Natural killer cell (primary cell): ENCODE data around the gene MLXIP. TPM values are rescaled to one million over a fixed set of nuclear protein-coding genes. Genes with fewer than 3 reads are reported as not detected.

Experiments used
- ATAC-seq, 3 donors: fragments of 150-1000 bp in 2 of 3; fragments of 200-7000 bp in 1 of 3; cut with Tn5 transposase; 1 replicate in 1 of 3; 2 replicates in 2 of 3; pipeline ENCODE4 v1.10.0; 2021; ENCODE audit warnings: mild to moderate bottlenecking in 2 of 3, moderate library complexity in 2 of 3
- DNase-seq, 2 donors: peaks; one replicate each; pipeline versions ENCODE4 v3.0.0 to v3.0.0-alpha.2; 2013 to 2021; ENCODE audit warnings: mixed read lengths in 1 of 2
- H3K27ac ChIP-seq: one replicate; pipeline ENCODE4 v1.5.1; 2013; ENCODE audit warnings: mild to moderate bottlenecking, low read length
- H3K27me3 ChIP-seq: one replicate; pipeline ENCODE4 v1.6.1; 2013; ENCODE audit warnings: low read length; ENCODE audit not compliant: control insufficient read depth, insufficient read depth
- H3K36me3 ChIP-seq: one replicate; pipeline ENCODE4 v1.6.1; 2013; ENCODE audit warnings: low read length; ENCODE audit not compliant: control insufficient read depth, insufficient read depth
- H3K4me1 ChIP-seq: one replicate; pipeline ENCODE4 v1.6.1; 2013; ENCODE audit warnings: low read length; ENCODE audit not compliant: control insufficient read depth, insufficient read depth
- H3K4me3 ChIP-seq: one replicate; pipeline ENCODE4 v1.5.1; 2013; ENCODE audit warnings: low read length
- H3K9me3 ChIP-seq: one replicate; pipeline ENCODE4 v1.6.1; 2013; ENCODE audit warnings: low read length; ENCODE audit not compliant: control insufficient read depth, insufficient read depth
- H3K27ac Mint-ChIP-seq, 2 donors: one replicate each; pipeline ENCODE4 v1.8.0; 2022; ENCODE audit warnings: mild to moderate bottlenecking in 2 of 2, mixed read lengths in 2 of 2, moderate library complexity in 1 of 2
- H3K27me3 Mint-ChIP-seq, 2 donors: one replicate each; pipeline ENCODE4 v1.8.0; 2022; ENCODE audit warnings: low read depth in 2 of 2, mixed read lengths in 2 of 2
- H3K36me3 Mint-ChIP-seq: one replicate; pipeline ENCODE4 v1.8.0; 2022; ENCODE audit warnings: mixed read lengths
- H3K4me1 Mint-ChIP-seq, 2 donors: one replicate each; pipeline ENCODE4 v1.8.0; 2022; ENCODE audit warnings: mixed read lengths in 2 of 2
- H3K4me3 Mint-ChIP-seq: one replicate; pipeline ENCODE4 v1.8.0; 2022; ENCODE audit warnings: mild to moderate bottlenecking, moderate library complexity, mixed read lengths
- H3K9me3 Mint-ChIP-seq, 2 donors: one replicate each; pipeline ENCODE4 v1.8.0; 2022; ENCODE audit warnings: mixed read lengths in 2 of 2
- CTCF ChIP-seq: fragments of 200-600 bp; IDR thresholded peaks from one replicate; pipeline ENCODE4 v1.8.0; 2022; ENCODE audit warnings: antibody characterized with exemption
- WGBS: methylation state at CpG from one replicate; pipeline ENCODE4 v1.1.7; 2013; ENCODE audit warnings: missing lambda C conversion rate; ENCODE audit not compliant: insufficient coverage; 5-methylcytosine and 5-hydroxymethylcytosine counted together
- intact Hi-C: fragments of 100-400 bp; cut with micrococcal nuclease; formaldehyde crosslinking; loops from one replicate; pipeline ENCODE4 v1.14.2; 2022
- total RNA-seq, 4 donors: library from RNA; stranded (reverse); fragments of 120-200 nt in 1 of 4; gene quantifications; one replicate each; pipeline versions ENCODE4 v1.2.3 to v1.2.4, GENCODE V29; 2013 to 2022

MLXIP gene
- total RNA-seq, 3 donors from 2014 or later (not counting 1 experiment from before 2014, with no cell fraction given): 83.8 to 92.4 (median 86.1) TPM

DNA sequence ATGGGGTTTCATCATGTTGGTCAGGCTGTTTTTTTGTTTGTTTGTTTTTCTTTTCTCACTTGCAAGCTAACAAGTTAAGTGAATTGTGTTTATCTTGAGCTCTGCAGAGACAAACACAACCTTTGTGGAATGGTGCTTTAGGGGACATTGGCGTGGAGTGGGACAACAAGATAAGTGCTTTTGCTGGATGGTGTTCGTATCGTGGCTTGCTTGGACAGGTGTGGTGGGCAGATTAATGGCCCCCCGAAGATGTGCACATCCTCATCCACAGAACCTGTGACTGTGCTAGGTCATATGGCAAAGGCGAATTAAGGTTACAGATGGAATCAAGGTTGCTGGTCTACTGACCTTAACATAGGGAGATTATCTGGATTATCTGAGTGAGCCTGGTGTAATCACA lies 7.0 kb downstream of the MLXIP start:
- Mint-ChIP-seq H3K4me1 (peaks cover 67 to 82% of the 10 kb centered on the region in 2 donors), H3K27ac (peak overlapping the region; percentile 61 to 79), H3K4me3 (peak overlapping the region; percentile 72), H3K9me3 (no peaks in the 10 kb centered on the region), H3K36me3 (no peaks in the 10 kb centered on the region), H3K27me3 (no peaks in the 10 kb centered on the region)
- DNase-seq (no peak), ATAC-seq (no peak)
- WGBS: 85% methylated on average over 5 of the region's 5 CpGs
- Histone ChIP-seq H3K27ac (peak overlapping the region; percentile 39), H3K36me3 (peaks cover 9% of the 10 kb centered on the region), H3K9me3 (no peaks in the 10 kb centered on the region), H3K4me3 (no peak overlapping the region), H3K27me3 (no peaks in the 10 kb centered on the region), H3K4me1 (peaks cover 67% of the 10 kb centered on the region)
- no peak for TF ChIP-seq CTCF
- intact Hi-C loops: no loop called here

- Mint-ChIP-seq H3K4me1 (peaks cover 62 to 80% of the 10 kb centered on the region in 2 donors), H3K9me3 (no peaks in the 10 kb centered on the region), H3K4me3 (peak overlapping the region; percentile 72), H3K27me3 (no peaks in the 10 kb centered on the region), H3K36me3 (no peaks in the 10 kb centered on the region), H3K27ac (peak overlapping the region; percentile 61 to 79)
- peak overlapping the region; percentile 39 for H3K27ac ChIP-seq
- intact Hi-C loops: no loop called here
- no peaks in the 10 kb centered on the region for H3K9me3 ChIP-seq
- H3K36me3 ChIP-seq: peaks cover 9% of the 10 kb centered on the region
- DNase-seq (peak in 1 of 2 donors; percentile 51), ATAC-seq (peak; percentile 26 to 56 (median 43))
- no peak overlapping the region for H3K4me3 ChIP-seq
- peaks cover 61% of the 10 kb centered on the region for H3K4me1 ChIP-seq
- no peak for TF ChIP-seq CTCF
- H3K27me3 ChIP-seq: no peaks in the 10 kb centered on the region
- WGBS: 51% methylated on average over 8 of the region's 8 CpGs
These were observed 7.6 kb downstream of the MLXIP start for GRCh38 chr12:122086116-122086515.

DNA sequence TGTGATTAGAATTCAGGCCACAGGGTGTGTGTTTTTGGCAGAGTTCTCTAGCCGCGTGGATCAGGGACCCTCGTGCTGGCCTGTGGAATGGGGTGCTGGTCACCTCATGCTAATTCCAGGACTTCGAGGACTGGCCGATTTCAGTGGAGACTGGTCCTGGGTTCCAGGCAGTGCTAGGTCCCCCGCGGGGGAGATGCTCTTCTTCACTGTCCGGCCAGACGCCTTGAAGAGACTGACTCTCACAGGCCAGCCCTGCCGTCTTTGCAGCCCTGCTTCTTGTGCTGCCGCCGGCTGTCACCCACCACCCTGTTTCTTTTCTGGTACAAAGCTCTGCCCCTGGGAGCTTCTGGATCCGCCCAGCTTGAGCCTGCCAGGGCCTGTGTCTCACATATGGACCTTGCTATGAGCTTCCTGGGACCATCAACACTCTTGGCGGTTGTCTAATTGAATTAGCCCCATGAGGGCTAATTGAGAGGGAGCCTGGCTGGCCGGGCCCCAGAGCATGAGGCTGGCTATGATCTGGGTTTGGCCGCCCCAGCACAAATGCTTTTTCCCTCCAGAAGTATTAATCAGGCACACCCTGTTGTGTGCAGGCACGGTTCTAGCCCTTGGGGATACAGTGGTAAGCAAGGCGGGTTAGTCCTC lies 8.2 kb downstream of the MLXIP start:
- Mint-ChIP-seq H3K36me3 (no peaks in the 10 kb centered on the region), H3K4me3 (peak overlapping the region; percentile 72), H3K27ac (peak overlapping the region; percentile 61 to 79), H3K27me3 (no peaks in the 10 kb centered on the region), H3K9me3 (no peaks in the 10 kb centered on the region), H3K4me1 (peaks cover 55 to 74% of the 10 kb centered on the region in 2 donors)
- Histone ChIP-seq H3K27ac (no peak overlapping the region), H3K9me3 (no peaks in the 10 kb centered on the region), H3K36me3 (peaks cover 9% of the 10 kb centered on the region), H3K4me3 (no peak overlapping the region), H3K27me3 (no peaks in the 10 kb centered on the region), H3K4me1 (peaks cover 55% of the 10 kb centered on the region)
- DNase-seq (no peak), ATAC-seq (no peak)
- 91% methylated on average over 18 of the region's 18 CpGs for WGBS
- TF ChIP-seq CTCF: no peak
- intact Hi-C loops: no loop called here
